K562 (cell line): ENCODE results near the gene PRKAR1B.

ENCODE experiments used
- ATF3 ChIP-seq, 2 experiments: fragments of 450-650 bp in 1 of 2; sonication (generic) in 1 of 2; formaldehyde crosslinking in 1 of 2; IDR thresholded peaks in 1 of 2; conservative IDR thresholded peaks in 1 of 2; 2 replicates each; pipeline versions ENCODE4 v1.6.1 to v1.8.1; 2016 to 2023; ENCODE audit warnings: mild to moderate bottlenecking in 2 of 2, moderate library complexity in 2 of 2, inconsistent platforms in 1 of 2, missing genetic modification reagents in 1 of 2
- CTCF ChIP-seq, 3 experiments: IDR thresholded peaks in 2 of 3; conservative IDR thresholded peaks in 1 of 3; 2 replicates each; pipeline ENCODE4 v1.5.1; 2011 to 2012; ENCODE audit warnings: low read length in 3 of 3, mild to moderate bottlenecking in 3 of 3, control low read depth in 2 of 3, improper control_type of control experiment in 1 of 3, inconsistent platforms in 1 of 3, low read depth in 1 of 3, mixed read lengths in 1 of 3, moderate library complexity in 1 of 3; ENCODE audit not compliant: insufficient read depth in 2 of 3
- ETV6 ChIP-seq, 3 experiments: fragments of 150-350 bp in 1 of 3; sonication (generic) in 1 of 3; formaldehyde crosslinking in 1 of 3; IDR thresholded peaks; 2 replicates each; pipeline versions ENCODE4 v1.6.1 to v1.8.0; 2014 to 2022; ENCODE audit warnings: borderline replicate concordance in 2 of 3, low read depth in 2 of 3, antibody characterized with exemption in 1 of 3, low read length in 1 of 3, mild to moderate bottlenecking in 1 of 3, missing genetic modification reagents in 1 of 3
- GABPB1 ChIP-seq: sonication (generic); formaldehyde crosslinking; IDR thresholded peaks from 2 replicates; pipeline ENCODE4 v1.8.0; 2022; ENCODE audit warnings: mild to moderate bottlenecking, missing genetic modification reagents
- PCBP1 ChIP-seq: fragments of 200-400 bp; formaldehyde crosslinking; IDR thresholded peaks from 2 replicates; pipeline ENCODE4 v1.6.1; 2018; ENCODE audit warnings: mild to moderate bottlenecking, low read depth, low read length; ENCODE audit not compliant: poor library complexity, severe bottlenecking
- POLR2AphosphoS5 ChIP-seq: IDR thresholded peaks from 2 replicates; pipeline ENCODE4 v1.6.1; 2011; ENCODE audit warnings: mild to moderate bottlenecking, low read depth, low read length, moderate library complexity; ENCODE audit not compliant: control insufficient read depth, insufficient read depth

- TF ChIP-seq ETV6 (IDR thresholded peaks at IDR 0.05; ENCODE audit: borderline replicate concordance in 1 of 2, low read depth in 2 of 2, low read length in 1 of 2) (no peak), ETV6 (CRISPR knock-in tag; IDR thresholded peaks at IDR 0.05; ENCODE audit: borderline replicate concordance) (no peak), GABPB1 (CRISPR knock-in tag) (no peak), POLR2AphosphoS5 (no peak), PCBP1 (no peak), ATF3 (IDR thresholded peaks at IDR 0.05) (no peak), ATF3 (CRISPR knock-in tag; conservative IDR thresholded peaks at IDR 0.05) (no peak), CTCF (IDR thresholded peaks at IDR 0.05 in 2 of 3, conservative IDR thresholded peaks at IDR 0.05 in 1 of 3; ENCODE audit: insufficient read depth in 2 of 3, low read depth in 1 of 3, low read length in 3 of 3) (no peak)
Observed at GRCh38 chr7:533266-533665, 193.8 kb downstream of the PRKAR1B start.
